ENCODE data around the gene NEDD1.
A peak's percentile ranks its signal among the peaks of the same experiment; 100 is the strongest.

The NEDD1 gene

GRCh38 chr12:96902076-96902475 lies 5.0 kb upstream of the NEDD1 start:
- DNase-seq (ENCODE audit: low spot score): no peak

GRCh38 chr12:96906498-96906848 lies 584 bp upstream of the NEDD1 start:
- DNase-seq (ENCODE audit: low spot score): no peak

- DNase-seq (ENCODE audit: low spot score): peak; percentile 25
Observed at GRCh38 chr12:96907671-96908422, 790 bp downstream of the NEDD1 start.

GRCh38 chr12:96908423-96908675 lies 1.3 kb downstream of the NEDD1 start:
- no peak for DNase-seq (ENCODE audit: low spot score)

- no peak for DNase-seq (ENCODE audit: low spot score)
Observed at GRCh38 chr12:96912261-96912660, 5.2 kb downstream of the NEDD1 start.

GRCh38 chr12:96912943-96913342 lies 5.9 kb downstream of the NEDD1 start:
- DNase-seq (ENCODE audit: low spot score): no peak

- DNase-seq (ENCODE audit: low spot score): no peak
Observed at GRCh38 chr12:96919510-96920210, 12.6 kb downstream of the NEDD1 start.

GRCh38 chr12:96948782-96949181 lies 41.7 kb downstream of the NEDD1 start:
- no peak for DNase-seq (ENCODE audit: low spot score)

- no peak for DNase-seq (ENCODE audit: low spot score)
Observed at GRCh38 chr12:96979532-96979931, 72.5 kb downstream of the NEDD1 start.

- DNase-seq (ENCODE audit: low spot score): no peak
Observed at GRCh38 chr12:96980991-96981414, 73.9 kb downstream of the NEDD1 start.

GRCh38 chr12:96981911-96982310 lies 74.9 kb downstream of the NEDD1 start:
- DNase-seq (ENCODE audit: low spot score): no peak

- DNase-seq (ENCODE audit: low spot score): no peak
Observed at GRCh38 chr12:96982671-96983070, 75.6 kb downstream of the NEDD1 start.

- DNase-seq (ENCODE audit: low spot score): no peak
Observed at GRCh38 chr12:96985515-96986362, 78.7 kb downstream of the NEDD1 start.

GRCh38 chr12:96986883-96987523 lies 79.9 kb downstream of the NEDD1 start:
- DNase-seq (ENCODE audit: low spot score): peak; percentile 55

GRCh38 chr12:96988919-96989318 lies 81.9 kb downstream of the NEDD1 start:
- no peak for DNase-seq (ENCODE audit: low spot score)

- DNase-seq (ENCODE audit: low spot score): no peak
Observed at GRCh38 chr12:96989916-96990315, 82.9 kb downstream of the NEDD1 start.

GRCh38 chr12:96994900-96995299 lies 87.8 kb downstream of the NEDD1 start:
- no peak for DNase-seq (ENCODE audit: low spot score)

GRCh38 chr12:96995861-96996260 lies 88.8 kb downstream of the NEDD1 start:
- no peak for DNase-seq (ENCODE audit: low spot score)

GRCh38 chr12:96997797-96998484 lies 90.9 kb downstream of the NEDD1 start:
- DNase-seq (ENCODE audit: low spot score): no peak

GRCh38 chr12:97003276-97003675 lies 96.2 kb downstream of the NEDD1 start:
- DNase-seq (ENCODE audit: low spot score): no peak
